KMS-11 (cell line): ENCODE measurements around the gene HBE1.
A peak's percentile ranks its signal among the peaks of the same experiment; 100 is the strongest.

Experiments used
- H2AFZ ChIP-seq: fragments of 200-600 bp; sonication (generic); 2 replicates; pipeline ENCODE4 v1.6.1; 2016; ENCODE audit warnings: antibody characterized with exemption, mixed run types, low read depth
- H3K27ac ChIP-seq: fragments of 200-600 bp; sonication (generic); 2 replicates; pipeline ENCODE4 v1.6.1; 2016; ENCODE audit warnings: mild to moderate bottlenecking, mixed run types
- H3K27me3 ChIP-seq: fragments of 200-600 bp; sonication (generic); 2 replicates; pipeline ENCODE4 v1.6.1; 2017; ENCODE audit warnings: mild to moderate bottlenecking, low read depth, mixed run types, moderate library complexity; ENCODE audit not compliant: insufficient read depth
- H3K36me3 ChIP-seq: fragments of 200-600 bp; sonication (generic); 2 replicates; pipeline ENCODE4 v1.6.1; 2017; ENCODE audit warnings: mild to moderate bottlenecking, mixed run types; ENCODE audit not compliant: insufficient read depth
- H3K4me1 ChIP-seq: fragments of 200-600 bp; sonication (generic); 2 replicates; pipeline ENCODE4 v1.6.1; 2016; ENCODE audit warnings: mild to moderate bottlenecking, low read depth, mixed run types; ENCODE audit not compliant: poor library complexity, severe bottlenecking
- H3K4me2 ChIP-seq: fragments of 200-600 bp; sonication (generic); 2 replicates; pipeline ENCODE4 v1.7.0; 2016; ENCODE audit warnings: mild to moderate bottlenecking, mixed run types
- H3K4me3 ChIP-seq: fragments of 200-600 bp; sonication (generic); IDR thresholded peaks from 2 replicates; pipeline ENCODE4 v1.6.1; 2017; ENCODE audit warnings: low read depth, low read length, mixed read lengths; ENCODE audit not compliant: insufficient read depth
- H3K79me2 ChIP-seq: fragments of 200-600 bp; sonication (generic); 2 replicates; pipeline ENCODE4 v1.6.1; 2016; ENCODE audit warnings: low read depth, mixed run types; ENCODE audit not compliant: insufficient read depth
- H3K9ac ChIP-seq: fragments of 200-600 bp; sonication (generic); 2 replicates; pipeline ENCODE4 v1.6.1; 2016; ENCODE audit warnings: mild to moderate bottlenecking, mixed run types
- H4K20me1 ChIP-seq: fragments of 200-600 bp; sonication (generic); 2 replicates; pipeline ENCODE4 v1.6.1; 2016; ENCODE audit warnings: mild to moderate bottlenecking, mixed run types; ENCODE audit not compliant: insufficient read depth
- CTCF ChIP-seq: fragments of 200-600 bp; sonication (generic); conservative IDR thresholded peaks from 2 replicates; pipeline ENCODE4 v1.6.1; 2017; ENCODE audit warnings: low read depth, mild to moderate bottlenecking, antibody characterized with exemption, low read length, moderate library complexity, mixed read lengths

Gene HBE1

GRCh38 chr11:5283086-5283485 is 13.3 kb upstream of the HBE1 start:
- Histone ChIP-seq H3K4me1 (peaks cover 14% of the 10 kb centered on the region), H2AFZ (no peak overlapping the region), H3K79me2 (no peaks in the 10 kb centered on the region), H3K36me3 (no peaks in the 10 kb centered on the region), H3K27ac (no peak overlapping the region), H4K20me1 (no peaks in the 10 kb centered on the region), H3K9ac (no peak overlapping the region), H3K4me3 (no peak overlapping the region), H3K27me3 (no peaks in the 10 kb centered on the region), H3K4me2 (no peak overlapping the region)
- TF ChIP-seq CTCF = no peak

DNA sequence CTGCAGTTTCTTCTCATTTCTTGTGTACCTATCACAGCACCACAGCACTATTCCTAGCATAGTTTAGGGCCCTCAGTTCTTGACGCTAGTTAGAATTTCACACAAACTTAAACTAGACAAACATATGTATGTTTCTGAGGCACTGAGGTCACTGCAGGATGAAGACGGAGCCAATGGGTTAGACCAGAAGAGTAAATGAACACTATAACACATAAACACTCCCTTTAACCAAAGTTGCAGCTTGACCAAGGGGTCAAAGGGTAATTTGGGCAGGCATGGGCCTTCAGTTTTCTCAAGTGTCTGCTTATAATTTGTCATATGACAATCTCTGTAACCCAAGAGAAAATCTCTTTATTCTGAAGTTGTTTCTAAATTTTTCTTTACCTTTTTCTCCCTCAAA is 12.9 kb upstream of the HBE1 start:
- Histone ChIP-seq H2AFZ (no peak overlapping the region), H3K27ac (no peak overlapping the region), H4K20me1 (no peaks in the 10 kb centered on the region), H3K4me1 (peaks cover 14% of the 10 kb centered on the region), H3K4me2 (no peak overlapping the region), H3K9ac (no peak overlapping the region), H3K4me3 (no peak overlapping the region), H3K36me3 (no peaks in the 10 kb centered on the region), H3K79me2 (no peaks in the 10 kb centered on the region), H3K27me3 (no peaks in the 10 kb centered on the region)
- no peak for TF ChIP-seq CTCF

DNA sequence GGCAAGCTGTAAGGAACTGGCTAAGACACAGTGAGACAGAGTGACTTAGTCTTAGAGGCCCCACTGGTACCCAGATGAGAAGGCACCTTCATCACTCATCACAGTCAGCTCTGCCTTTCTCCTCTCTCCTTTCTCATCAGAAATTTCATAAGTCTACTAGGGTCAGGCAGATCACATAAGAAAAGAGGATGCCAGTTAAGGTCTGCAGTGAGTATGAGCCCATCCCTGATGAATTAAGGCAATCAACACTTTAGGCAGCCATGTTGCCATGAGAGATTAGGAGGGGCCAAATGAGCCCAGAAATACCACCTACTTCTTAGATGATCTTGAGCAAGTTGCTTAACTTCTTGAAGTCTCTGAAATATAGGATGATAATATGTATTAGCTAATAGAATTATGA is 11.9 kb upstream of the HBE1 start:
- Histone ChIP-seq H3K27ac (no peak overlapping the region), H4K20me1 (no peaks in the 10 kb centered on the region), H2AFZ (no peak overlapping the region), H3K4me1 (peaks cover 14% of the 10 kb centered on the region), H3K4me3 (no peak overlapping the region), H3K9ac (no peak overlapping the region), H3K4me2 (no peak overlapping the region), H3K36me3 (no peaks in the 10 kb centered on the region), H3K27me3 (no peaks in the 10 kb centered on the region), H3K79me2 (no peaks in the 10 kb centered on the region)
- TF ChIP-seq CTCF = no peak

DNA sequence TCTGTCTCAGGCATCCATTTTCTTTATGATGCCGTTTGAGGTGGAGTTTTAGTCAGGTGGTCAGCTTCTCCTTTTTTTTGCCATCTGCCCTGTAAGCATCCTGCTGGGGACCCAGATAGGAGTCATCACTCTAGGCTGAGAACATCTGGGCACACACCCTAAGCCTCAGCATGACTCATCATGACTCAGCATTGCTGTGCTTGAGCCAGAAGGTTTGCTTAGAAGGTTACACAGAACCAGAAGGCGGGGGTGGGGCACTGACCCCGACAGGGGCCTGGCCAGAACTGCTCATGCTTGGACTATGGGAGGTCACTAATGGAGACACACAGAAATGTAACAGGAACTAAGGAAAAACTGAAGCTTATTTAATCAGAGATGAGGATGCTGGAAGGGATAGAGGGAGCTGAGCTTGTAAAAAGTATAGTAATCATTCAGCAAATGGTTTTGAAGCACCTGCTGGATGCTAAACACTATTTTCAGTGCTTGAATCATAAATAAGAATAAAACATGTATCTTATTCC is 10.9 kb upstream of the HBE1 start:
- Histone ChIP-seq H3K79me2 (no peaks in the 10 kb centered on the region), H3K4me3 (no peak overlapping the region), H3K36me3 (no peaks in the 10 kb centered on the region), H3K4me1 (peaks cover 14% of the 10 kb centered on the region), H2AFZ (peak overlapping the region; percentile 24; the same call in 1 of the 2 replicates), H3K27me3 (no peaks in the 10 kb centered on the region), H3K4me2 (peak overlapping the region; percentile 3; the same call in 1 of the 2 replicates), H4K20me1 (no peaks in the 10 kb centered on the region), H3K9ac (no peak overlapping the region), H3K27ac (peak overlapping the region; percentile 27; the same call in 1 of the 2 replicates)
- TF ChIP-seq CTCF = no peak
